SK-N-SH treated with all-trans-retinoic acid at 6 μM for 48 hours (cell line): ENCODE measurements around the gene GALNT6.

Source experiments
- ATAC-seq: fragments of 200-7000 bp; cut with Tn5 transposase; 3 replicates; pipeline ENCODE4 v1.9.1; 2020; ENCODE audit warnings: mild to moderate bottlenecking, moderate library complexity
- ARNTL ChIP-seq: fragments of 450-650 bp; formaldehyde crosslinking; IDR thresholded peaks from 2 replicates; pipeline ENCODE4 v1.5.0; 2020; ENCODE audit warnings: low read depth, mild to moderate bottlenecking, moderate library complexity, borderline replicate concordance
- BACH2 ChIP-seq: fragments of 250-450 bp; sonication (Bioruptor Pico); IDR thresholded peaks from 2 replicates; pipeline ENCODE4 v1.9.0; 2021; ENCODE audit warnings: mild to moderate bottlenecking, borderline replicate concordance
- CREB5 ChIP-seq: fragments of 250-450 bp; sonication (Bioruptor Pico); IDR thresholded peaks from 2 replicates; pipeline ENCODE4 v1.5.1; 2020; ENCODE audit warnings: low read depth, mild to moderate bottlenecking, moderate library complexity
- CSDC2 ChIP-seq: fragments of 250-450 bp; sonication (Bioruptor Pico); IDR thresholded peaks from 2 replicates; pipeline ENCODE4 v1.5.0; 2020; ENCODE audit warnings: mild to moderate bottlenecking, moderate library complexity
- CSRNP3 ChIP-seq: fragments of 250-450 bp; sonication (Bioruptor Pico); IDR thresholded peaks from 2 replicates; pipeline ENCODE4 v1.5.1; 2021; ENCODE audit warnings: mild to moderate bottlenecking, moderate library complexity
- ESRRG ChIP-seq: fragments of 250-450 bp; sonication (Bioruptor Pico); IDR thresholded peaks from 2 replicates; pipeline ENCODE4 v1.6.1; 2021; ENCODE audit warnings: mild to moderate bottlenecking
- GLIS3 ChIP-seq: fragments of 250-450 bp; sonication (Bioruptor Pico); IDR thresholded peaks from 2 replicates; pipeline ENCODE4 v1.5.0; 2020; ENCODE audit warnings: mild to moderate bottlenecking, moderate library complexity
- ISL1 ChIP-seq: fragments of 250-450 bp; sonication (Bioruptor Pico); IDR thresholded peaks from 2 replicates; pipeline ENCODE4 v2.1.2; 2022; ENCODE audit warnings: mild to moderate bottlenecking, moderate library complexity
- OSR1 ChIP-seq: fragments of 250-450 bp; sonication (Bioruptor Pico); IDR thresholded peaks from 2 replicates; pipeline ENCODE4 v1.8.0; 2022; ENCODE audit warnings: moderate library complexity, mild to moderate bottlenecking, inconsistent platforms
- PATZ1 ChIP-seq: fragments of 250-450 bp; sonication (Bioruptor Pico); IDR thresholded peaks from 2 replicates; pipeline ENCODE4 v1.8.0; 2020; ENCODE audit warnings: mild to moderate bottlenecking, moderate library complexity, borderline replicate concordance
- POU6F1 ChIP-seq: fragments of 250-450 bp; sonication (Bioruptor Pico); IDR thresholded peaks from 2 replicates; pipeline ENCODE4 v1.8.0; 2021; ENCODE audit warnings: low read depth, mild to moderate bottlenecking, moderate library complexity, borderline replicate concordance
- PPARA ChIP-seq: fragments of 250-450 bp; sonication (Bioruptor Pico); IDR thresholded peaks from 2 replicates; pipeline ENCODE4 v1.5.0; 2020; ENCODE audit warnings: mild to moderate bottlenecking, borderline replicate concordance
- RARB ChIP-seq: fragments of 250-450 bp; sonication (Bioruptor Pico); IDR thresholded peaks from 2 replicates; pipeline ENCODE4 v1.8.0; 2021; ENCODE audit warnings: mild to moderate bottlenecking, moderate library complexity
- SNAI2 ChIP-seq: fragments of 250-450 bp; sonication (Bioruptor Pico); IDR thresholded peaks from 2 replicates; pipeline ENCODE4 v1.5.0; 2020; ENCODE audit warnings: mild to moderate bottlenecking, moderate library complexity
- TCF4 ChIP-seq: fragments of 250-450 bp; sonication (Bioruptor Pico); IDR thresholded peaks from 2 replicates; pipeline ENCODE4 v1.8.0; 2021; ENCODE audit warnings: mild to moderate bottlenecking, moderate library complexity, borderline replicate concordance
- TOX ChIP-seq: fragments of 250-450 bp; sonication (Bioruptor Pico); IDR thresholded peaks from 2 replicates; pipeline ENCODE4 v1.8.0; 2021; ENCODE audit warnings: mild to moderate bottlenecking, moderate library complexity, borderline replicate concordance
- TSHZ2 ChIP-seq: fragments of 250-450 bp; sonication (Bioruptor Pico); IDR thresholded peaks from 2 replicates; pipeline ENCODE4 v1.5.0; 2020; ENCODE audit warnings: mild to moderate bottlenecking, moderate library complexity
- ZC3H10 ChIP-seq: fragments of 250-450 bp; sonication (Bioruptor Pico); IDR thresholded peaks from 2 replicates; pipeline ENCODE4 v1.5.1; 2021; ENCODE audit warnings: mild to moderate bottlenecking, moderate library complexity
- ZFP3 ChIP-seq: fragments of 250-450 bp; sonication (Bioruptor Pico); IDR thresholded peaks from 2 replicates; pipeline ENCODE4 v1.5.0; 2020; ENCODE audit warnings: mild to moderate bottlenecking, moderate library complexity
- ZFP30 ChIP-seq: fragments of 450-650 bp; formaldehyde crosslinking; IDR thresholded peaks from 2 replicates; pipeline ENCODE4 v1.5.0; 2022; ENCODE audit warnings: mild to moderate bottlenecking, moderate library complexity
- ZNF565 ChIP-seq: fragments of 450-650 bp; formaldehyde crosslinking; conservative IDR thresholded peaks from 2 replicates; pipeline ENCODE4 v1.5.0; 2020; ENCODE audit warnings: low read depth, mild to moderate bottlenecking, moderate library complexity
- ZNF70 ChIP-seq: fragments of 450-650 bp; formaldehyde crosslinking; IDR thresholded peaks from 2 replicates; pipeline ENCODE4 v1.5.0; 2020; ENCODE audit warnings: mild to moderate bottlenecking, moderate library complexity
- ZNF8 ChIP-seq: fragments of 450-650 bp; formaldehyde crosslinking; IDR thresholded peaks from 2 replicates; pipeline ENCODE4 v1.5.0; 2020; ENCODE audit warnings: mild to moderate bottlenecking, moderate library complexity

GALNT6 gene

GRCh38 chr12:51364001-51364400 is 27.2 kb downstream of the GALNT6 start:
- no peak for ATAC-seq
- TF ChIP-seq ZNF8 (CRISPR knock-in tag), result no peak
- TF ChIP-seq GLIS3, result no peak
- no peak for TF ChIP-seq ISL1 (CRISPR knock-in tag)
- TF ChIP-seq PATZ1 (CRISPR knock-in tag), result no peak
- no peak for TF ChIP-seq OSR1
- no peak for TF ChIP-seq ZFP30
- no peak for TF ChIP-seq ARNTL (CRISPR knock-in tag)
- no peak for TF ChIP-seq CSRNP3 (CRISPR knock-in tag)
- TF ChIP-seq ZNF70 (CRISPR knock-in tag), result no peak
- TF ChIP-seq TCF4, result no peak
- TF ChIP-seq RARB (CRISPR knock-in tag), result no peak
- no peak for TF ChIP-seq SNAI2 (CRISPR knock-in tag)

- TF ChIP-seq ZNF8 (CRISPR knock-in tag) (no peak), ZNF70 (CRISPR knock-in tag) (no peak), POU6F1 (no peak), ZFP3 (no peak), ZC3H10 (CRISPR knock-in tag) (no peak), CREB5 (CRISPR knock-in tag) (no peak), PPARA (CRISPR knock-in tag) (no peak), BACH2 (no peak), ZFP30 (no peak), TOX (CRISPR knock-in tag) (no peak), TSHZ2 (CRISPR knock-in tag) (no peak), ESRRG (CRISPR knock-in tag) (no peak), GLIS3 (no peak), ZNF565 (CRISPR knock-in tag) (no peak), CSDC2 (no peak), OSR1 (no peak), ISL1 (CRISPR knock-in tag) (no peak), ARNTL (CRISPR knock-in tag) (no peak), SNAI2 (CRISPR knock-in tag) (no peak), TCF4 (no peak)
- ATAC-seq, result no peak
Measured at GRCh38 chr12:51362747-51363342, 28.4 kb downstream of the GALNT6 start.

GRCh38 chr12:51362307-51362706 is 28.9 kb downstream of the GALNT6 start:
- TF ChIP-seq ESRRG (CRISPR knock-in tag) (no peak), CSDC2 (no peak), ZFP30 (no peak), PATZ1 (CRISPR knock-in tag) (no peak), ZC3H10 (CRISPR knock-in tag) (no peak), GLIS3 (no peak), RARB (CRISPR knock-in tag) (no peak), ZFP3 (no peak)
- no peak for ATAC-seq
